ENCODE results near the gene UBXN2A.
A peak's percentile ranks its signal among the peaks of the same experiment; 100 is the strongest.
"Not testable (repeated sequence)": the region's sequence is repeated elsewhere in the genome, so short reads cannot be mapped to it uniquely, and the experiment has no call there.

UBXN2A gene

DNA sequence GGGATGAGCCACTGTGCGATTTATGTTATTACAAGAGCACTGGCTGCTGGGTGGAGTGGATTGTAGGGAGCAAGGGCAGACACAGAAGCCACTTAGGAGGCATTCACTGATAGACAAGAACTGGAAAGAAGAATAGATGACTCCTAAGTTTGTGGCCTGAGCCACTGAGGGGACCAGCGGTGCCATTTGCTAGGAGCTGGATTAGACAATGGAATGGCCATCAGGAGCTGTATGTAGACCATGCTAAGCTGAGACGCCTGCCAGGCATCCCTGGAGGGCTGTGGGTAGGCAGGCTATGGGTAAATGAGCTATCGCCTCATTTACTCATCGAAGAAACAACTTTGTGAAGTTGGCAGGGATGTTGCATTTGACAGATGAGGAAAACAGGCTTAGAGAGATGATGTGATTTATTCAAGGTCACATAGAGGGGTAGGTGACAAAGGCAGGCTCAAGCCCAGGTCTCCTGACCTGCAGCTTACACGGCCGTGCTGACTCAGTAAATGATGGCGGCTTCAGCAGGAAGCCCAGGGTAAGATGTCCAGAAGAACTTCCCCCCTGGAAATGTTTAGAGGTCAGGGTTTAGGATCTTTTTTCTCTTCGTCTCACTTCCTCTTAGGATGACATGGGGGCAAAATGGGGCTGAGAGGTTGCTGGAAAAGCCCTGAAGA, 72.4 kb downstream of the UBXN2A start:
- no peak for DNase-seq (ENCODE audit: low spot score in 2 of 2)
- H3K27ac Mint-ChIP-seq: no peak overlapping the region
- no peaks in the 10 kb centered on the region for H3K4me1 Mint-ChIP-seq

DNA sequence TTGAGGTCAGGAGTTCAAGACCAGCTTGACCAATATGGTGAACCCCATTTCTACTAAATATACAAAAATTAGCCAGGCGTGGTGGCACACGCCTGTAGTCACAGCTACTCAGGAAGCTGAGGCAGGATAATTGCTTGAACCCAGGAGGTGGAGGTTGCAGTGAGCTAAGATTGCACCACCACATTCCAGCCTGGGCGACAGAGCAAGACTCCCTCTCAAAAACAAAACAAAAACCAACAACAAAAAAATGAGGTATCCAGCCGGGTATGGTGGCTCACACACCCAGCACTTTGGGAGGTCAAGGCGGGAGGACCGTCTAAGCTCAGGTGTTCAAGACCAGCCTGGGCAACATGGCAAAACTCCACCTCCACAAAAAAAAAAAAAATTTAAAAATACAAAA, 74.6 kb downstream of the UBXN2A start:
- H3K4me3 Mint-ChIP-seq; H3K27me3 Mint-ChIP-seq; ATAC-seq (ENCODE audit: low read depth); DNase-seq (ENCODE audit: low spot score in 2 of 2); H3K9me3 Mint-ChIP-seq; H3K27ac Mint-ChIP-seq; H3K4me1 Mint-ChIP-seq; H3K36me3 Mint-ChIP-seq: not testable (repeated sequence)

More for the DNA sequence above, 72.4 kb downstream of the UBXN2A start:
- ATAC-seq (ENCODE audit: low read depth): no peak
- Mint-ChIP-seq H3K4me3 (no peak overlapping the region), H3K27me3 (peaks cover 10% of the 10 kb centered on the region), H3K36me3 (no peaks in the 10 kb centered on the region), H3K9me3 (no peaks in the 10 kb centered on the region)

DNA sequence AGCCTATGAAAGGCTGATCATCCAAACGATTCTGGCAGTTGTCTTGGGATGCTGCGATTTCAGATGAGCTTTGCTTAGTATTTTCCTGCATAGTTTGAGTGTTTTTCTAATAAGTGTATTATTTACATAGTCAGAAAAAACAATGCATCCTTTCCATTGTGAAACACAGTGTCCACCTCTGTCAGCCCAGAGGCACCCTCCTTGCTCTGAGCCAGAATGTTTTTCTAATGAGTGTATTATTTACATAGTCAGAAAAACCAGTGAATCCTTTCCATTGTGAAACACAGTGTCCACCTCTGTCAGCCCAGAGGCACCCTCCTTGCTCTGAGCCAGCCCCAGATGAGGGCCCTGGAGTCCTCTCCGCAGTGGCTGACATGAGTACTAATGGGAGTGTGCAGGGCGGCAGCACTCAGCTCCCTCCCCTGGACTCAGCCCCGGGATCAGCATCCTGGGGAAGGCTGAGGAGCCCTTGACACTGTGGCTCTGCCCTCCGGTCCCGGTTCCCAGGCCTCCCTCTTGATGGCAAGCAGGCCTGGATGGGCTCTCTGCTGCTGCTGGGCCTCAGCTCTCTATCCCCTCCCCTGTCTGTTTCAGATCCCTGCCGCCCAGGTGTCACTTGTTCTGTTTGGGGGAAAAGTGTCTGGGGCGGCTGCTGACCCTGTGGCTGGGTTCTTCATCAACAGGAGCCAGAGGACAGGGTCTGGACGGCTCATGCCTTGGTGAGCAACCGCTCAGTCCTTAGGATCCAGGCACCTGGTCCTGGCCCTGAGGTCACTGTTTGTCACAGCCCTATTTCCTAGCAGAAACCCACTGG, 75.5 kb downstream of the UBXN2A start:
- Mint-ChIP-seq H3K36me3 (no peaks in the 10 kb centered on the region), H3K9me3 (no peaks in the 10 kb centered on the region), H3K4me3 (no peak overlapping the region), H3K27ac (no peak overlapping the region), H3K4me1 (no peaks in the 10 kb centered on the region), H3K27me3 (peaks cover 7% of the 10 kb centered on the region)
- DNase-seq (ENCODE audit: low spot score in 2 of 2) (no peak), ATAC-seq (ENCODE audit: low read depth) (no peak)

DNA sequence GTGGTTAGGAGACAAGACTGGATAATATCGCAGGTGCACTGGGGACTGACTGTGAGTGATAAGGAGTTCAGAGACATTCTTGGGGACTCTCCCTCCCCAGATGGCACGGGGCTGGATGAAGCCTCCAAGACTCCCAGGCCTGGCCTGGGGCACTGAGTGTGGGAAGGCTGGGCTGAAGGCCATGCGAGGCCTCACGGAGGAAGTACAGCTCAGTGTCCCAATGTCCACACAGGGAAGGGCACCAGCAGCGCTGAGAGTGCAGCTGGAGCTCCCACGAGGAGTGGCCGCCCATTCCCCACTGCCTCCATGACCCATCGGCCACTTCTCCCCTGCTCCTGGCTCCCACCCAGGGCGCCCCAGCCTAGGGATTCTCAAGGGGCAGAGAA, 76.1 kb downstream of the UBXN2A start:
- H3K4me1 Mint-ChIP-seq: no peaks in the 10 kb centered on the region
- H3K27me3 Mint-ChIP-seq: peaks cover 7% of the 10 kb centered on the region

DNA sequence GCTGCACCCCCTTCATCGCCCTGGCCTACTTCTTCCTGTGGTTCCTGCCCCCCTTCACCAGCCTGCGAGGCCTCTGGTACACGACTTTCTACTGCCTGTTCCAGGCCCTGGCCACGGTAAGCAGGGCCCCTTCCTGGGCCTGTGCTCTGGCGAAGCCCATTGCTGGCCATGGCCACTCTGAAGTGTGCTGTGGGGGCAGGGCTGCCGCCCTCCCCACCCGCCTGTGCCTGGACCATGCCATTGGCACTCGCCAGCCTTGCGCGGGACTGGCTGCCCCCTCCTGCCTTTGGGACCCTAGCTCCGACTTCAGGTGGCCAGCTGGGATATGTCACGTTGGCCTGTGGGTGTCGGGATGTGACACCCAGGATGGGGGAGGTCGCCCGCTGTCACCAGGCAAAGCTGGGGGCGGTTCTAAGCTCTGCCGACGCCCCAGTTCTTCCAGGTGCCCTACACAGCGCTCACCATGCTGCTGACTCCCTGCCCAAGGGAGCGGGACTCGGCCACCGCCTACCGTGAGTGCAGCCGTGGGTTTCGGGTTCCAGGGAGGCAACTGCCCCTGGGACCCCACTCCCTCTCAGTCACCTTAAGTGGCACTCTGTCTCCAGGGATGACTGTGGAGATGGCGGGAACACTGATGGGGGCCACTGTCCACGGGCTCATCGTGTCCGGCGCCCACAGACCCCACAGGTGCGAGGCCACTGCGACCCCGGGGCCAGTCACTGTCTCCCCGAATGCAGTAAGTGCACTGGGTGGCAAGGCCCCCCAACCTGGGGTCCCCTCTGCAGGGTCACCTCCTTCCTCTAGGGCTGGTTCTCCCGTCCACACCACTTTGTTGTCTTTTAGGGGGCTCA, 76.8 kb downstream of the UBXN2A start:
- H3K27me3 Mint-ChIP-seq: peaks cover 2% of the 10 kb centered on the region
- ATAC-seq (ENCODE audit: low read depth) (no peak), DNase-seq (ENCODE audit: low spot score in 2 of 2) (no peak)
- H3K27ac Mint-ChIP-seq: no peak overlapping the region
- no peaks in the 10 kb centered on the region for H3K36me3 Mint-ChIP-seq
- H3K4me3 Mint-ChIP-seq: no peak overlapping the region
- H3K9me3 Mint-ChIP-seq: no peaks in the 10 kb centered on the region
- no peaks in the 10 kb centered on the region for H3K4me1 Mint-ChIP-seq

More for the DNA sequence above, 76.1 kb downstream of the UBXN2A start:
- Mint-ChIP-seq H3K36me3 (no peaks in the 10 kb centered on the region), H3K9me3 (no peaks in the 10 kb centered on the region), H3K27ac (no peak overlapping the region), H3K4me3 (no peak overlapping the region)
- no peak for ATAC-seq (ENCODE audit: low read depth)
- no peak for DNase-seq (ENCODE audit: low spot score in 2 of 2)

DNA sequence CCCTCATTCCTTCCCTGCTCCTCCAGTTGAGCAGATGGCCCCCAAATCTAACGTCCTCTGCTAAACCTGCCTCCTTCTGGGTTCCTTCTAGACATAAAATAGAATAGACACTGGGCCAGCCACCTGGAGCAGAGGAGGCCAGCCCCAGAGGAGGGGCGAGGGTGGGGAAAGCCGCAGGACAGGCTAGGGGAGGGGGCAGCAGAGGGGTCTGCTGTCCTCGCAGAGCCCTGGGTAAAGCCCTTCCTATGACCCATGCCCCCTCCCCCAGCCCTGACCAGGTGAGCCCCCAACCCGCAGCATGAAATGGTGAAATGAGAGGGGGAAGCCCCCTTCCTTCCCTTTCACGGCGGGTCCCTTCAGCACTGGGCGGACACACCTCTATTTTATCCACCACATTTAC, 77.4 kb downstream of the UBXN2A start:
- no peak for DNase-seq (ENCODE audit: low spot score in 2 of 2)
- Mint-ChIP-seq H3K9me3 (no peaks in the 10 kb centered on the region), H3K27me3 (no peaks in the 10 kb centered on the region), H3K27ac (no peak overlapping the region), H3K4me3 (no peak overlapping the region), H3K4me1 (no peaks in the 10 kb centered on the region), H3K36me3 (peaks cover under 1% of the 10 kb centered on the region)
- ATAC-seq (ENCODE audit: low read depth): no peak

DNA sequence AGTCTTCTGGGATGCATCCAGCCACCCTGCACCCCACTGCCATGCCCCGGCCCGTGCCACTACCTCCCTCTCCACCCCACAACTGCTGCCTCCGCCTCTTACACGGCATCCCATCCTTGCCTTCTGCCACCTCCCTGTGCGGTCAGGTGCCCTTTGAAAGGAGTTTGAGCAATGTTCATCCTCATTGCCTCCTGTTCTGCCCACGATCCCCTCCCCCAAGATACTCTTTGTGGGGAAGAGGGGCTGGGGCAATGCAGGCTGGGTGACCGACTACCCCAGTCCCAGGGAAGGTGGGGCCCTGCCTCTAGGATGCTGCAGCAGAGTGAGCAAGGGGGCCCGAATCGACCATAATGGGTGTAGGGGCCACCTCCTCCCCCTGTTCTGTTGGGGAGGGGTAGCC, 78.0 kb downstream of the UBXN2A start:
- no peaks in the 10 kb centered on the region for H3K9me3 Mint-ChIP-seq
- H3K36me3 Mint-ChIP-seq: peaks cover 5% of the 10 kb centered on the region
- no peaks in the 10 kb centered on the region for H3K4me1 Mint-ChIP-seq
- H3K27ac Mint-ChIP-seq: no peak overlapping the region
- H3K4me3 Mint-ChIP-seq: no peak overlapping the region
- no peak for ATAC-seq (ENCODE audit: low read depth)
- no peak for DNase-seq (ENCODE audit: low spot score in 2 of 2)
- no peaks in the 10 kb centered on the region for H3K27me3 Mint-ChIP-seq

DNA sequence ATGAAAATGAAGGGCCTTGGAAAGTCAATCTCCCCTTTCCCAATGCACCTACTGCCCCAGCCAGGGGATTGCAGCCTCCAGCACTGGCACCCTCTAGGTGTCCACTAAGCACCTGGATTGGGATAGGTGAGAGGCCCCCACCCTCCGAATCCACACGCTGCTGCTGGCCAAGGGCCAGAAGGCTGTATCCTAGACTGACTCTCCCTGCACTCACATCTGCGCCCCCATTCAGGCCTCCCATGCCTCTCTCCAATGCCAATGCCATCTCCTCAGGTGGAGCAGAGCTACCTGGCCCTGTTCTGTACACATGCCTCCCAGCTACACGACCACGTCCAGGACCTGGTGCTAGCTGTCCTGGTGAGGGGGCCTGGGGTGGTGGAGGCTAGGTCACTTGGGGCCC, 79.5 kb downstream of the UBXN2A start:
- no peak for DNase-seq (ENCODE audit: low spot score in 2 of 2)
- ATAC-seq (ENCODE audit: low read depth): no peak
- H3K27me3 Mint-ChIP-seq: no peaks in the 10 kb centered on the region
- no peak overlapping the region for H3K4me3 Mint-ChIP-seq
- H3K27ac Mint-ChIP-seq: no peak overlapping the region
- no peaks in the 10 kb centered on the region for H3K4me1 Mint-ChIP-seq
- H3K9me3 Mint-ChIP-seq: no peaks in the 10 kb centered on the region
- H3K36me3 Mint-ChIP-seq: peaks cover 9% of the 10 kb centered on the region

DNA sequence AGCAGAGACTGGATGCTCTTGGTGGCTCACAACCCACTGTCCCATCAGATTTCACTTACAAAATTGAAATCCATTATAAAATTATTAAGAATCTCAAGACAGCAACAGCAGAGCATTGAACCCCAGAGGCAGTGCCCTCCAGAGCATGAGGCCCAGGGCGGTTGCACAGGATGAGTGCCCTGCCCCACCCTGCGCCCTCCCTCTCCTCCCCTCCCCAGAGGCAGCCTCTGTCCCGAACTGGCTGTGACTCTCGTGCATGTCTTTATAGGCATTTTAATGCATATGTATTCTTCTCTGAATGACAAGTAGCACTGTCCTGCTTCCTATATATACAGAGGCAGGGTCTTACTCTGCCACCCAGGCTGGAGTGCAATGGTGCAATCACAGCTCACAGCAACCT, 80.0 kb downstream of the UBXN2A start:
- no peak for ATAC-seq (ENCODE audit: low read depth)
- peaks cover 9% of the 10 kb centered on the region for H3K36me3 Mint-ChIP-seq
- no peak overlapping the region for H3K27ac Mint-ChIP-seq
- H3K27me3 Mint-ChIP-seq: no peaks in the 10 kb centered on the region
- no peaks in the 10 kb centered on the region for H3K4me1 Mint-ChIP-seq
- H3K9me3 Mint-ChIP-seq: no peaks in the 10 kb centered on the region
- H3K4me3 Mint-ChIP-seq: no peak overlapping the region
- DNase-seq (ENCODE audit: low spot score in 2 of 2): no peak

DNA sequence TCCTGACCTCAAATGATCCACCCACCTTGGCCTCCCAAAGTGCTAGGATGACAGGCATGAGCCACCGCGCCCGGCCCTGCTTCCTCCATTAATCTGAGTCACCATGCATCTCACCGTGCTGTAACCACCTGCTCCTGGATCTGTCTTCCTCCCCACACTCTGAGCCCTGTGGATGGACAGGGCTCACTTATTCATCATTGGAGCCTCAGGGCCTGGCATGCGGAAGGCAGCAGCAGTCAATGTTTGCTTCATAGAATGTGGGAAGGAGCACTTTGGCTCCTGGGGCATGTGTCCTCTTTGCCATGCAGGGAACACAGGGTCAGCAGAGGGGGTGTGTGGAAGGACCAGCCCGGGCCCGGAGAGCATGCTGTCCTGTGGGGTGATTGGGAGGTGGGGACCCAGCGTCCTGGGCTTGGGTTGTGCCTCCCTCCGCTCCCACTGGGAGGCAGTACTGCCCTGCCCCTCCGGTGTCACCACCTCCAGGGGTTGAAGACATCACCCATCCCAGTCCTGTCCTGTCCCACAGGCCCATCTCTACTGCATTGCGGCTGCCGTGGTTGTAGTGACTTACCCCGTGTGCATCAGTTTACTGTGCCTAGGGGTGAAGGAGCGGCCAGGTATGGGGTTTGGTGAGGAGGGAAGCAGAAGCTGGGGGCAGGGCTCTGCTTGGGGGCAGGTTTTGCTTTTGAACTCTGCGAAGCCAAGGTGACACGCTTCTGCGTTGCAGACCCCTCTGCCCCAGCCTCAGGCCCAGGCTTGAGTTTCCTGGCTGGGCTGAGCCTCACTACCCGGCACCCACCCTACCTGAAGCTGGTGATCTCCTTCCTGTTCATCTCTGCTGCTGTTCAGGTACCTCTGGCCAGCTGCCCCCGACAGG, 81.1 kb downstream of the UBXN2A start:
- Mint-ChIP-seq H3K4me3 (no peak overlapping the region), H3K27ac (no peak overlapping the region), H3K27me3 (no peaks in the 10 kb centered on the region), H3K36me3 (peaks cover 9% of the 10 kb centered on the region), H3K9me3 (no peaks in the 10 kb centered on the region), H3K4me1 (no peaks in the 10 kb centered on the region)
- ATAC-seq (ENCODE audit: low read depth) (peak; percentile 39), DNase-seq (ENCODE audit: low spot score in 2 of 2) (no peak)

DNA sequence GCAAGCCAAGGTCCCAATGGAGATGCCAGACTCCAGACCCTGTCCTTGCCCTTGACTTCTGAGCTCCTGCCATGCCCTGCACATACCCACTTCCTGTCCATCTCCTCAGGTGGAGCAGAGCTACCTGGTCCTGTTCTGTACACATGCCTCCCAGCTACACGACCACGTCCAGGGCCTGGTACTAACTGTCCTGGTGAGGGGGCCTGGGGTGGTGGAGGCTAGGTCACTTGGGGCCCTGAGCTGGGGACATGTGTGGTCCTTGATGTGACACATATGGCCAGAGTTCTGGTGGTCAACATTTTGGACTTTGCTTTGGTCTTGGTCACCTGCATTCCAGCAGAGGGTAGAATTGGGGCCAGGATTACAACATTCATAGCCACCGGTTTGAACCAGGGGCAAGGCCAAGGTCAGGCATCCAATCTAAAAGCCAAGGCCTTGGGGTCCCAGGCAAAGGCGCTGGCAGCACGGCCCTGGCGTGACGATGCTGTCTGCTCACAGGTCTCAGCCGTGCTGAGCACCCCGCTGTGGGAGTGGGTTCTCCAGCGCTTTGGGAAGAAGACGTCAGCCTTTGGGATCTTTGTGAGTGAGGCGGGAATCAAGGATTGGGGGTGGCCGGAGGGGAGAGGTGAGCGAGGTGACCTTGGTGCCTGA, 82.2 kb downstream of the UBXN2A start:
- ATAC-seq (ENCODE audit: low read depth) (no peak), DNase-seq (ENCODE audit: low spot score in 2 of 2) (no peak)
- no peaks in the 10 kb centered on the region for H3K4me1 Mint-ChIP-seq
- peaks cover 11% of the 10 kb centered on the region for H3K36me3 Mint-ChIP-seq
- H3K9me3 Mint-ChIP-seq: no peaks in the 10 kb centered on the region
- H3K27ac Mint-ChIP-seq: no peak overlapping the region
- no peak overlapping the region for H3K4me3 Mint-ChIP-seq
- H3K27me3 Mint-ChIP-seq: no peaks in the 10 kb centered on the region

DNA sequence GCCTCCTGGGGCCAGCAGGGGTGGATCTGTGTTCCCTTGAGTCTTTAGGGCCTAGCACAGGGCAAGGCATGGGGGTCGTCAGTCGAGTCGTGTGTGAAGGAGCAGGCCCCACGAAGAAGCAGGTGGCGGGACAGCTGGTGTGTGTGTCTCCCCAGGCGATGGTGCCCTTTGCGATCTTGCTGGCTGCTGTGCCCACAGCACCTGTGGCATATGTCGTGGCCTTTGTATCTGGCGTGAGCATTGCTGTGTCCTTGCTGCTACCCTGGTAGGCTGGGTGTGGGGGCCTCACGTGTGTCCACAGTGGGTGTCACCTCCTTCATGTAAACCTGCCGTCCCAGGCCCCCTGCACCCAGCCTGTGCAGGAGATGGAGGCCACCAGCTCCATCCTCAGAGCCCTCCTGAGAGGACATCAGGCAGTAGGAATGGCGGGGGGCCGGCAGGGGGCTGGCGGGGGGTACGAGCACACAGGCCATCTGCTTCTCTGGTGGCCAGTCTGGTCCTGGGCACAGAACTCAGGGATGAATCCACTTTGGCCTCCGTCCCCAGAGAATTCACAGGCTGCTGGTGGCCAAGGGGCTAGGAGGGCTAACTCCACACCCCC, 82.8 kb downstream of the UBXN2A start:
- H3K27me3 Mint-ChIP-seq: no peaks in the 10 kb centered on the region
- ATAC-seq (ENCODE audit: low read depth): no peak
- no peak overlapping the region for H3K4me3 Mint-ChIP-seq
- no peak overlapping the region for H3K27ac Mint-ChIP-seq
- H3K36me3 Mint-ChIP-seq: peaks cover 13% of the 10 kb centered on the region
- DNase-seq (ENCODE audit: low spot score in 2 of 2): no peak
- H3K9me3 Mint-ChIP-seq: no peaks in the 10 kb centered on the region
- H3K4me1 Mint-ChIP-seq: no peaks in the 10 kb centered on the region

DNA sequence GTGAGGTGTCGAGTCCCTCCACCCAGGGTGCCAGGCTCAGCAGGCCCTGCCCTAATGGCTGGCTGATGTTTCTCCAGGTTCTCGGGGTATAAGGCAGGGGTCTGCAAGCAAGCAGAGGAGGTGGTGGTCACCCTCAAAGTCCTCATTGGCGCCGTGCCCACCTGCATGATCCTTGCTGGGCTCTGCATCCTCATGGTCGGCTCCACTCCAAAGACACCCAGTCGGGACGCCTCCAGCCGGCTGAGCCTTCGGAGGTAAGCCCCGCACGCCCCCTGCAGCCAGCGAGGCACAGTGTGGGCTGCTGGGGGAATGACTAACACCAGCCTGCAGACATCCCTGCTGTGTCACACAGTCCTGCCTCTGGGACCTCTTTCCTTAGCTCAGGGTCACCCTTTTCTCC, 83.8 kb downstream of the UBXN2A start:
- H3K36me3 Mint-ChIP-seq: peaks cover 17% of the 10 kb centered on the region
- H3K4me3 Mint-ChIP-seq: no peak overlapping the region
- no peaks in the 10 kb centered on the region for H3K27me3 Mint-ChIP-seq
- H3K9me3 Mint-ChIP-seq: no peaks in the 10 kb centered on the region
- no peak for ATAC-seq (ENCODE audit: low read depth)
- no peaks in the 10 kb centered on the region for H3K4me1 Mint-ChIP-seq
- H3K27ac Mint-ChIP-seq: no peak overlapping the region
- no peak for DNase-seq (ENCODE audit: low spot score in 2 of 2)
